K562 (cell line): ENCODE measurements around the gene BAIAP2L2. TPM values are rescaled to one million over a fixed set of nuclear protein-coding genes. Genes with fewer than 3 reads are reported as not detected.

Source experiments
- ATAC-seq: fragments of 200-7000 bp; cut with Tn5 transposase; 3 replicates; pipeline ENCODE4 v1.9.1; 2020; ENCODE audit warnings: moderate library complexity
- BruUV-seq: library from RNA; stranded (reverse); fragments of 400-500 nt; replicated peaks from 2 replicates; lab custom pipeline; 2021; lab: Mats Ljungman, UMichigan
- CTCF ChIA-PET: fragments of 300-600 bp; formaldehyde crosslinking; extraction: SDS; loops from one replicate; lab custom pipeline; 2021; ENCODE audit warnings: low intra/inter-chr PET ratio; lab: Yijun Ruan, JAX
- POLR2A ChIA-PET: fragments of 300-600, 350-650 bp; sonication (Branson Sonifier 250); formaldehyde crosslinking; extraction: SDS; loops from one replicate; lab custom pipeline; 2021; ENCODE audit warnings: antibody characterized with exemption, inconsistent platforms; lab: Yijun Ruan, JAX
- DNase-seq, 4 experiments: peaks; one replicate each; pipeline versions ENCODE4 v3.0.0 to v3.0.0-alpha.2; 2011 to 2018; ENCODE audit warnings: low spot score in 3 of 4, mixed read lengths in 3 of 4; ENCODE audit errors: extremely low read depth in 1 of 4
- FAIRE-seq: peaks from 2 replicates; lab custom pipeline; 2011; peaks lifted over from hg19 to GRCh38; lab: Jason Lieb, UNC
- H2AFZ ChIP-seq: 2 replicates; pipeline ENCODE4 v1.6.0; 2011; ENCODE audit warnings: low read depth, low read length, control low read depth, inconsistent platforms
- H3K27ac ChIP-seq: fragments of 200-600 bp; 3 replicates; pipeline ENCODE4 v1.8.0; 2011; ENCODE audit warnings: low read depth, mild to moderate bottlenecking, control low read depth, inconsistent platforms, low read length, moderate library complexity, mixed read lengths; ENCODE audit errors: extremely low read depth
- H3K27me3 ChIP-seq, 2 experiments: fragments of 300-600 bp in 1 of 2; 2 replicates in 1 of 2; 3 replicates in 1 of 2; pipeline versions ENCODE4 v1.6.0 to v1.8.0; 2011; ENCODE audit warnings: inconsistent platforms in 2 of 2, low read length in 2 of 2, mild to moderate bottlenecking in 1 of 2, mixed read lengths in 1 of 2, moderate library complexity in 1 of 2; ENCODE audit not compliant: control insufficient read depth in 2 of 2, insufficient read depth in 2 of 2
- H3K36me3 ChIP-seq: fragments of 300-600 bp; 3 replicates; pipeline ENCODE4 v1.8.0; 2011; ENCODE audit warnings: mild to moderate bottlenecking, low read length, inconsistent platforms; ENCODE audit not compliant: control insufficient read depth, insufficient read depth
- H3K4me1 ChIP-seq, 2 experiments: fragments of 200-600 bp in 1 of 2; replicated peaks in 1 of 2; 2 replicates in 1 of 2; 3 replicates in 1 of 2; pipeline versions ENCODE4 v1.5.1 to v1.8.0; 2011; ENCODE audit warnings: inconsistent platforms in 2 of 2, low read length in 2 of 2, mild to moderate bottlenecking in 1 of 2, mixed read lengths in 1 of 2, moderate library complexity in 1 of 2; ENCODE audit not compliant: control insufficient read depth in 2 of 2, insufficient read depth in 2 of 2
- H3K4me2 ChIP-seq: 2 replicates; pipeline ENCODE4 v1.6.1; 2011; ENCODE audit warnings: low read length, control low read depth, inconsistent platforms, mixed read lengths; ENCODE audit not compliant: insufficient read depth
- H3K4me3 ChIP-seq: fragments of 200-600 bp; sonication (generic), shearing (Covaris generic); 2 replicates; pipeline ENCODE4 v1.5.1; 2016; ENCODE audit warnings: control low read depth, inconsistent platforms
- H3K79me2 ChIP-seq: fragments of 200-600 bp; 3 replicates; pipeline ENCODE4 v1.8.0; 2011; ENCODE audit warnings: low read length, inconsistent platforms; ENCODE audit not compliant: control insufficient read depth, insufficient read depth
- H3K9ac ChIP-seq, 2 experiments: 2 replicates each; pipeline versions ENCODE4 v1.6.0 to v1.6.1; 2011; ENCODE audit warnings: low read depth in 2 of 2, low read length in 2 of 2, control low read depth in 1 of 2, inconsistent platforms in 1 of 2, mild to moderate bottlenecking in 1 of 2, mixed read lengths in 1 of 2; ENCODE audit not compliant: insufficient read depth in 1 of 2
- H3K9me1 ChIP-seq: one replicate; pipeline ENCODE4 v1.6.0; 2011; ENCODE audit warnings: inconsistent platforms, mild to moderate bottlenecking, low read length, moderate library complexity; ENCODE audit not compliant: control insufficient read depth, insufficient read depth
- H3K9me3 ChIP-seq: replicated peaks from 2 replicates; pipeline ENCODE4 v1.5.1; 2011; ENCODE audit warnings: low read depth, low read length, inconsistent platforms; ENCODE audit not compliant: control insufficient read depth, insufficient read depth
- H4K20me1 ChIP-seq: replicated peaks from 2 replicates; pipeline ENCODE4 v1.6.1; 2011; ENCODE audit warnings: low read length, inconsistent platforms, mixed read lengths; ENCODE audit not compliant: control insufficient read depth, insufficient read depth
- GABPB2 ChIP-seq: fragments of 250-450 bp; sonication (Bioruptor Pico); conservative IDR thresholded peaks from 2 replicates; pipeline ENCODE4 v1.5.1; 2021; ENCODE audit warnings: mild to moderate bottlenecking
- GATAD2B ChIP-seq: fragments of 450-650 bp; IDR thresholded peaks from 2 replicates; pipeline ENCODE4 v1.6.1; 2017; ENCODE audit warnings: mild to moderate bottlenecking, borderline replicate concordance
- LEF1 ChIP-seq: fragments of 450-650 bp; IDR thresholded peaks from 2 replicates; pipeline ENCODE4 v1.6.1; 2016; ENCODE audit warnings: mild to moderate bottlenecking
- NR2F6 ChIP-seq: fragments of 450-650 bp; formaldehyde crosslinking; IDR thresholded peaks from 2 replicates; pipeline ENCODE4 v1.4.0; 2020; ENCODE audit warnings: mild to moderate bottlenecking
- PTTG1 ChIP-seq: fragments of 450-650 bp; IDR thresholded peaks from 2 replicates; pipeline ENCODE4 v1.6.1; 2016; ENCODE audit warnings: low read depth, mild to moderate bottlenecking, missing genetic modification characterization, missing compliant biosample characterization
- RAD21 ChIP-seq, 2 experiments: fragments of 250-450 bp in 1 of 2; fragments of 450-650 bp in 1 of 2; sonication (Bioruptor Pico) in 1 of 2; formaldehyde crosslinking in 1 of 2; IDR thresholded peaks in 1 of 2; conservative IDR thresholded peaks in 1 of 2; 2 replicates each; pipeline versions ENCODE4 v1.4.0 to v1.8.0; 2020 to 2022; ENCODE audit warnings: mild to moderate bottlenecking in 2 of 2, moderate library complexity in 1 of 2
- SAFB2 ChIP-seq: fragments of 200-400 bp; formaldehyde crosslinking; IDR thresholded peaks from 2 replicates; pipeline ENCODE4 v1.6.1; 2018; ENCODE audit warnings: borderline replicate concordance, low read length, low read depth, moderate library complexity; ENCODE audit not compliant: severe bottlenecking
- SIN3B ChIP-seq: fragments of 450-650 bp; IDR thresholded peaks from 2 replicates; pipeline ENCODE4 v1.6.1; 2017; ENCODE audit warnings: low read depth, mild to moderate bottlenecking, moderate library complexity
- SLC30A9 ChIP-seq: fragments of 250-450 bp; sonication (Bioruptor Pico); IDR thresholded peaks from 2 replicates; pipeline ENCODE4 v1.8.0; 2022; ENCODE audit warnings: mild to moderate bottlenecking, moderate library complexity
- ZBED1 ChIP-seq: IDR thresholded peaks from 2 replicates; pipeline ENCODE4 v1.6.1; 2014
- ZNF224 ChIP-seq: sonication (generic); formaldehyde crosslinking; IDR thresholded peaks from 2 replicates; pipeline ENCODE4 v1.8.0; 2022; ENCODE audit warnings: mild to moderate bottlenecking, missing genetic modification reagents
- ZNF551 ChIP-seq: fragments of 250-450 bp; sonication (Bioruptor Pico); IDR thresholded peaks from 2 replicates; pipeline ENCODE4 v1.5.0; 2021; ENCODE audit warnings: mild to moderate bottlenecking, moderate library complexity
- ZNF785 ChIP-seq: fragments of 250-450 bp; sonication (Bioruptor Pico); IDR thresholded peaks from 2 replicates; pipeline ENCODE4 v1.4.0; 2020; ENCODE audit warnings: mild to moderate bottlenecking
- WGBS: fragments of 100-300 bp; shearing (Covaris generic); methylation state at CpG from one replicate; pipeline ENCODE4 v1.1.6; 2016; ENCODE audit warnings: low coverage, mixed read lengths; ENCODE audit not compliant: insufficient coverage; ENCODE audit errors: missing lambda C conversion rate; 5-methylcytosine and 5-hydroxymethylcytosine counted together
- in situ Hi-C: fragments of 300-500 bp; cut with MboI; formaldehyde crosslinking; loops from 4 replicates; pipeline ENCODE4 v1.15.0; 2018; ENCODE audit warnings: inconsistent platforms, mixed read lengths
- intact Hi-C: fragments of 100-400 bp; cut with micrococcal nuclease; formaldehyde crosslinking; loops from 2 replicates; pipeline ENCODE4 v1.14.2; 2022
- polyA plus RNA-seq, 8 experiments: library from polyadenylated mRNA; depleted of rRNA in 4 of 8; stranded (reverse) in 5 of 8; unstranded in 3 of 8; fragments of >200 nt; fragmentation: Nextera tagmentation in 2 of 8; fragmentation: Illumina TruSeq in 1 of 8; extraction: Ambion mirVana in 2 of 8; extraction: Trizol in 1 of 8; gene quantifications; 2 replicates each; pipeline versions ENCODE4 v1.2.1 to v1.2.3, GENCODE V29; 2011 to 2014; ENCODE audit warnings: inconsistent platforms in 1 of 8, missing spikeins in 1 of 8
- total RNA-seq, 7 experiments: library from RNA; depleted of rRNA in 6 of 7; stranded (reverse); fragments of >200 nt in 6 of 7; fragmentation: Illumina TruSeq in 2 of 7; extraction: Trizol in 2 of 7; gene quantifications; 2 replicates each; pipeline versions ENCODE4 v1.2.1 to v1.2.3, GENCODE V29; 2011 to 2021; ENCODE audit warnings: low replicate concordance in 1 of 7
- TF ChIP-seq, protein P1 (sequence below), 2 experiments: fragments of 450-650 bp in 1 of 2; sonication (generic) in 1 of 2; formaldehyde crosslinking in 1 of 2; IDR thresholded peaks in 1 of 2; conservative IDR thresholded peaks in 1 of 2; 2 replicates each; pipeline versions ENCODE4 v1.6.1 to v1.8.1; 2016 to 2023; ENCODE audit warnings: mild to moderate bottlenecking in 2 of 2, moderate library complexity in 2 of 2, inconsistent platforms in 1 of 2, missing genetic modification reagents in 1 of 2
- TF ChIP-seq, protein P2 (sequence below), 3 experiments: fragments of 200-800 bp in 1 of 3; fragments of 250-450 bp in 1 of 3; fragments of 450-650 bp in 1 of 3; sonication (Bioruptor Pico) in 1 of 3; sonication (Bioruptor generic) in 1 of 3; formaldehyde crosslinking in 1 of 3; IDR thresholded peaks; 2 replicates each; pipeline versions ENCODE4 v1.6.1 to v1.8.0; 2016 to 2022; ENCODE audit warnings: mild to moderate bottlenecking in 2 of 3, missing genetic modification characterization in 2 of 3, missing compliant biosample characterization in 1 of 3, moderate library complexity in 1 of 3

BAIAP2L2 gene
- total and polyA plus RNA-seq, 9 of the 15 experiments (the other 6 are each of a cell fraction or from before 2014, with no cell fraction given) = 0.04 to 0.22 (median 0.07) TPM; not detected in 4

DNA sequence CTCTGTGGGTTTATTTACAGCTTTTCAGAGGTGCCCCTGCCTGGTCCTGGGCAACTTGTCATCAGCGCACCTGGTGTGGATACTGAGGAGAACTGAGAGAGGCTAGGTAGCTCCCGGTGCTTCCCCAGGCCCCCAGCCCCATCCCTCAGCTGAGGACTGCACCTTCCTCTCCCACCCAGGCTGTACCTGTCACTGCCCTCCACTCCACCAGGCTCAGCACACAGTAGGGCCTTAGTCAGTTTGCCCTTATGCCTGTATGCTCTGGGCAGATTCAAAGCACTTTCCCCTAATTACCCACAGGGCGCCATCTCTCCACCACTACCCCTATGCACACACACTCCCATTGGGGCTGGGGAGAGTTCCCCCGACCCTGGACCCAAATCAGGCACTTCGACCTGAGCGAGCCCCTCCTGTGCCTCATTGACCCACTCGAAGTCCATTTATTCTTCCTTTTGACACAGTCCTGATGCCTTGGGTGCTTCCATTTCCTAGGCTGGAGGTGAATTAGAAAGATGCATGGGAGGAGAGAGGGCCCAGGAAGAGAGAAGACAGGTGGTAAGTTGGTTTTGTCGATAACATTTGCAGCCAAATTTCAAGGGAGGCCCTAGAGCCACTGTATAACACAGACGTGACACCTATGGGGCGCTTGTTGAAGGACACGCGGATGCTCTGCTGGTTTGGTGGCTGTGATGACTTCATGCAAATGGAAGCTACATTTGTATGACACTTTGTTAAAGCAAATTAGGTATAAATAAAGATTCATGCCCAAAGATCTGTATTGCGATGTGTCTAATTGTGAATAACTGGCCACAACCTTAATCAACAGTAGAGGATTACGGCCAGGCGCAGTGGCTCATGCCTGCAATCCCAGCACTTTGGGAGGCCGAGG, 67.1 kb downstream of the BAIAP2L2 start (continued):
- TF ChIP-seq RAD21 (CRISPR knock-in tag; conservative IDR thresholded peaks at IDR 0.05 in 1 of 2, IDR thresholded peaks at IDR 0.05 in 1 of 2) (peak in 1 of 2 experiments; percentile 30; a peak in 1 of 4 replicates), GABPB2 (CRISPR knock-in tag) (no peak)
- TF ChIP-seq, protein P1, sequence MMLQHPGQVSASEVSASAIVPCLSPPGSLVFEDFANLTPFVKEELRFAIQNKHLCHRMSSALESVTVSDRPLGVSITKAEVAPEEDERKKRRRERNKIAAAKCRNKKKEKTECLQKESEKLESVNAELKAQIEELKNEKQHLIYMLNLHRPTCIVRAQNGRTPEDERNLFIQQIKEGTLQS (IDR thresholded peaks at IDR 0.05) = peak; percentile 59
- TF ChIP-seq, protein P1 (CRISPR knock-in tag; conservative IDR thresholded peaks at IDR 0.05) = no peak

DNA sequence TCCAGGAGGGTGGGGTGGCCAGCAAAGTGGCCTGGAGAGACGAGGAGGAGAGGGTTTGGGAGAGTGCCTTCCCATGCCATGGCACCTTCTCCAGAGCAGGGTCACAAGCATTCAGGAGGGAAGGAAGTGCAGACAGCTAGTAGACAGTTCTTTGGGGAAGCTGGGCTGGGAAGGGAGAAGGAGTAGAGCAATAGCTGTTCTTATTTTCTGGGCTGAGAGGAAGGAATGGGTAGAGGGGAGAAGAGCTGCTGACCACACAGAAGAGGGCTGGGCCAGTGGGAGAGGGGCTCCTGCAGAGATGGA, 68.0 kb downstream of the BAIAP2L2 start:
- Histone ChIP-seq H3K4me1 (peaks cover 0 to 26% of the 10 kb centered on the region in 2 experiments; a peak in 3 of 5 replicates), H3K4me3 (no peak overlapping the region), H3K4me2 (no peak overlapping the region), H3K9me3 (no peaks in the 10 kb centered on the region), H3K36me3 (no peaks in the 10 kb centered on the region), H3K9ac (no peak overlapping the region; a peak in 2 of 4 replicates), H3K27ac (no peak overlapping the region), H3K9me1 (no peaks in the 10 kb centered on the region), H4K20me1 (no peaks in the 10 kb centered on the region), H2AFZ (no peak overlapping the region), H3K27me3 (no peaks in the 10 kb centered on the region), H3K79me2 (no peaks in the 10 kb centered on the region)
- TF ChIP-seq, protein P2, sequence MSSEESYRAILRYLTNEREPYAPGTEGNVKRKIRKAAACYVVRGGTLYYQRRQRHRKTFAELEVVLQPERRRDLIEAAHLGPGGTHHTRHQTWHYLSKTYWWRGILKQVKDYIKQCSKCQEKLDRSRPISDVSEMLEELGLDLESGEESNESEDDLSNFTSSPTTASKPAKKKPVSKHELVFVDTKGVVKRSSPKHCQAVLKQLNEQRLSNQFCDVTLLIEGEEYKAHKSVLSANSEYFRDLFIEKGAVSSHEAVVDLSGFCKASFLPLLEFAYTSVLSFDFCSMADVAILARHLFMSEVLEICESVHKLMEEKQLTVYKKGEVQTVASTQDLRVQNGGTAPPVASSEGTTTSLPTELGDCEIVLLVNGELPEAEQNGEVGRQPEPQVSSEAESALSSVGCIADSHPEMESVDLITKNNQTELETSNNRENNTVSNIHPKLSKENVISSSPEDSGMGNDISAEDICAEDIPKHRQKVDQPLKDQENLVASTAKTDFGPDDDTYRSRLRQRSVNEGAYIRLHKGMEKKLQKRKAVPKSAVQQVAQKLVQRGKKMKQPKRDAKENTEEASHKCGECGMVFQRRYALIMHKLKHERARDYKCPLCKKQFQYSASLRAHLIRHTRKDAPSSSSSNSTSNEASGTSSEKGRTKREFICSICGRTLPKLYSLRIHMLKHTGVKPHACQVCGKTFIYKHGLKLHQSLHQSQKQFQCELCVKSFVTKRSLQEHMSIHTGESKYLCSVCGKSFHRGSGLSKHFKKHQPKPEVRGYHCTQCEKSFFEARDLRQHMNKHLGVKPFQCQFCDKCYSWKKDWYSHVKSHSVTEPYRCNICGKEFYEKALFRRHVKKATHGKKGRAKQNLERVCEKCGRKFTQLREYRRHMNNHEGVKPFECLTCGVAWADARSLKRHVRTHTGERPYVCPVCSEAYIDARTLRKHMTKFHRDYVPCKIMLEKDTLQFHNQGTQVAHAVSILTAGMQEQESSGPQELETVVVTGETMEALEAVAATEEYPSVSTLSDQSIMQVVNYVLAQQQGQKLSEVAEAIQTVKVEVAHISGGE (CRISPR knock-in tag; IDR thresholded peaks at IDR 0.05) = no peak
- TF ChIP-seq ZBED1 = no peak
- no peak for TF ChIP-seq LEF1
- TF ChIP-seq ZNF785 (CRISPR knock-in tag) = no peak
- no peak for TF ChIP-seq SAFB2
- TF ChIP-seq PTTG1 = no peak
- TF ChIP-seq SLC30A9 (CRISPR knock-in tag) = no peak
- no peak for TF ChIP-seq ZNF551 (CRISPR knock-in tag)
- TF ChIP-seq SIN3B = no peak
- no peak for TF ChIP-seq ZNF224 (CRISPR knock-in tag)
- TF ChIP-seq NR2F6 (CRISPR knock-in tag) = no peak
- TF ChIP-seq GATAD2B = no peak
- intact Hi-C loops = no loop called here
- BruUV-seq = no TSS peak
- POLR2A ChIA-PET = interaction anchor here (0.6 to 1.8 kb wide), 4 partner anchors 8 to 546 kb away, joined by 3 to 9 read pairs (median 4); no protein-coding TSS in a partner anchor
- ATAC-seq (no peak), FAIRE-seq (no peak), DNase-seq (no peak)
- CTCF ChIA-PET = no interaction called here
- in situ Hi-C loops = no loop called here
- no CpG with 5 or more reads among the region's 1 CpG for WGBS
